ENCODE data around the gene DNAJA2.

DNA sequence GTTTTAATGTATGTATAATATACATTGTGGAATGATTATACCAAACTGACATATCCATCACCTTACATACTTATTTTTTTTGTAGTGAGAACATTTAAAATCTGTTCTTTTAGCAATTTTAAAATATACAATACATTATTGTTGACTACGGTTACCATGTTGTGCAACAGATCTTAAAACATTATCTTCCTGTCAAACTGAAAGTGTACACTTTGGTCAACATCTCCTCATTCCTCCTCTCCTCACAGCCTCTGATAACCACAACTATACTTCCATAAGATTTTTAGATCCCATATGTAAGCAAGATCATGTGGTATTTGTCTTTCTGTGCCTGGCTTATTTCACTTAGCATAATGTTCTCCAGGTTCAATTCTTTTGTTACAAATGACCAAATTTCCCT, 7.5 kb upstream of the DNAJA2 start:
- no peak for TF ChIP-seq POLR2AphosphoS5 (IDR thresholded peaks at IDR 0.05)
- TF ChIP-seq, protein P1, sequence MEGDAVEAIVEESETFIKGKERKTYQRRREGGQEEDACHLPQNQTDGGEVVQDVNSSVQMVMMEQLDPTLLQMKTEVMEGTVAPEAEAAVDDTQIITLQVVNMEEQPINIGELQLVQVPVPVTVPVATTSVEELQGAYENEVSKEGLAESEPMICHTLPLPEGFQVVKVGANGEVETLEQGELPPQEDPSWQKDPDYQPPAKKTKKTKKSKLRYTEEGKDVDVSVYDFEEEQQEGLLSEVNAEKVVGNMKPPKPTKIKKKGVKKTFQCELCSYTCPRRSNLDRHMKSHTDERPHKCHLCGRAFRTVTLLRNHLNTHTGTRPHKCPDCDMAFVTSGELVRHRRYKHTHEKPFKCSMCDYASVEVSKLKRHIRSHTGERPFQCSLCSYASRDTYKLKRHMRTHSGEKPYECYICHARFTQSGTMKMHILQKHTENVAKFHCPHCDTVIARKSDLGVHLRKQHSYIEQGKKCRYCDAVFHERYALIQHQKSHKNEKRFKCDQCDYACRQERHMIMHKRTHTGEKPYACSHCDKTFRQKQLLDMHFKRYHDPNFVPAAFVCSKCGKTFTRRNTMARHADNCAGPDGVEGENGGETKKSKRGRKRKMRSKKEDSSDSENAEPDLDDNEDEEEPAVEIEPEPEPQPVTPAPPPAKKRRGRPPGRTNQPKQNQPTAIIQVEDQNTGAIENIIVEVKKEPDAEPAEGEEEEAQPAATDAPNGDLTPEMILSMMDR (IDR thresholded peaks at IDR 0.05), result no peak
- no peak for TF ChIP-seq EP300 (IDR thresholded peaks at IDR 0.05)
- TF ChIP-seq POLR2A (IDR thresholded peaks at IDR 0.05), result no peak
